HEK293 (cell line): ENCODE measurements around the gene SCRT2.

ENCODE experiments used
- CTCF ChIA-PET: fragments of 350-600 bp; formaldehyde crosslinking; extraction: SDS; loops from one replicate; lab custom pipeline; 2021; ENCODE audit warnings: antibody characterized with exemption; lab: Yijun Ruan, JAX
- POLR2A ChIA-PET: fragments of 300-600 bp; formaldehyde crosslinking; extraction: SDS; loops from one replicate; lab custom pipeline; 2020; ENCODE audit warnings: antibody characterized with exemption, inconsistent platforms; lab: Yijun Ruan, JAX
- H3K27ac ChIP-seq: fragments of 200-500 bp; sonication (Bioruptor generic); 2 replicates; pipeline ENCODE4 v1.5.1; 2014; ENCODE audit warnings: low read depth, low read length, control low read depth, inconsistent platforms; ENCODE audit errors: extremely low read depth
- H3K36me3 ChIP-seq, 2 experiments: fragments of 200-500 bp in 1 of 2; sonication (Bioruptor generic) in 1 of 2; 1 replicate in 1 of 2; 2 replicates in 1 of 2; pipeline ENCODE4 v1.5.1; 2014 to 2017; ENCODE audit warnings: inconsistent platforms in 2 of 2, low read length in 2 of 2; ENCODE audit not compliant: control insufficient read depth in 2 of 2, insufficient read depth in 1 of 2
- H3K4me1 ChIP-seq: fragments of 200-500 bp; sonication (Bioruptor generic); 2 replicates; pipeline ENCODE4 v1.5.1; 2014; ENCODE audit warnings: mild to moderate bottlenecking, low read length, inconsistent platforms; ENCODE audit not compliant: control insufficient read depth, insufficient read depth
- H3K4me3 ChIP-seq: 2 replicates; pipeline ENCODE4 v1.5.1; 2011; ENCODE audit warnings: low read depth, mild to moderate bottlenecking, control low read depth, low read length, moderate library complexity
- H3K9me3 ChIP-seq: fragments of 200-500 bp; sonication (Bioruptor generic); 2 replicates; pipeline ENCODE4 v1.5.1; 2014; ENCODE audit warnings: low read depth, low read length, inconsistent platforms; ENCODE audit not compliant: control insufficient read depth, insufficient read depth
- INSM2 ChIP-seq: fragments of 450-650 bp; formaldehyde crosslinking; IDR thresholded peaks from 2 replicates; pipeline ENCODE4 v1.5.1; 2016; ENCODE audit warnings: missing biosample characterization, missing genetic modification characterization
- KLF7 ChIP-seq: fragments of 450-650 bp; formaldehyde crosslinking; IDR thresholded peaks from 2 replicates; pipeline ENCODE4 v1.5.1; 2016; ENCODE audit warnings: missing biosample characterization, missing genetic modification characterization, borderline replicate concordance
- KLF9 ChIP-seq: fragments of 450-650 bp; formaldehyde crosslinking; IDR thresholded peaks from 2 replicates; pipeline ENCODE4 v1.5.1; 2016; ENCODE audit warnings: missing biosample characterization, missing genetic modification characterization, low read depth
- PBX3 ChIP-seq: sonication (generic); formaldehyde crosslinking; IDR thresholded peaks from 2 replicates; pipeline ENCODE4 v1.8.1; 2022; ENCODE audit warnings: mild to moderate bottlenecking, moderate library complexity, missing genetic modification reagents
- SP7 ChIP-seq: fragments of 450-650 bp; formaldehyde crosslinking; IDR thresholded peaks from 2 replicates; pipeline ENCODE4 v1.5.1; 2016; ENCODE audit warnings: missing biosample characterization, missing genetic modification characterization
- TRIM28 ChIP-seq: IDR thresholded peaks from 2 replicates; pipeline ENCODE4 v1.6.1; 2011; ENCODE audit warnings: low read length, control low read depth, borderline replicate concordance
- ZBTB10 ChIP-seq: fragments of 450-650 bp; formaldehyde crosslinking; IDR thresholded peaks from 2 replicates; pipeline ENCODE4 v1.5.1; 2016; ENCODE audit warnings: missing biosample characterization, missing genetic modification characterization
- ZFP3 ChIP-seq: fragments of 450-650 bp; formaldehyde crosslinking; IDR thresholded peaks from 2 replicates; pipeline ENCODE4 v1.5.1; 2016; ENCODE audit warnings: low read depth, missing biosample characterization, missing genetic modification characterization
- ZNF133 ChIP-seq: fragments of 450-650 bp; formaldehyde crosslinking; IDR thresholded peaks from 2 replicates; pipeline ENCODE4 v1.5.1; 2016; ENCODE audit warnings: missing biosample characterization, missing genetic modification characterization
- ZNF211 ChIP-seq: fragments of 450-650 bp; formaldehyde crosslinking; IDR thresholded peaks from 2 replicates; pipeline ENCODE4 v1.5.1; 2016; ENCODE audit warnings: low read depth, missing biosample characterization, missing genetic modification characterization
- ZNF26 ChIP-seq: fragments of 450-650 bp; formaldehyde crosslinking; IDR thresholded peaks from 2 replicates; pipeline ENCODE4 v1.5.1; 2016; ENCODE audit warnings: missing biosample characterization, missing genetic modification characterization
- ZNF335 ChIP-seq: fragments of 450-650 bp; formaldehyde crosslinking; conservative IDR thresholded peaks from 2 replicates; pipeline ENCODE4 v1.5.1; 2016; ENCODE audit warnings: missing biosample characterization, missing genetic modification characterization
- ZNF341 ChIP-seq: fragments of 450-650 bp; formaldehyde crosslinking; IDR thresholded peaks from 2 replicates; pipeline ENCODE4; 2016; ENCODE audit warnings: low read depth, missing biosample characterization, missing genetic modification characterization
- ZNF416 ChIP-seq: fragments of 450-650 bp; formaldehyde crosslinking; IDR thresholded peaks from 2 replicates; pipeline ENCODE4 v1.5.1; 2016; ENCODE audit warnings: missing biosample characterization, missing genetic modification characterization
- ZNF449 ChIP-seq: fragments of 450-650 bp; formaldehyde crosslinking; IDR thresholded peaks from 2 replicates; pipeline ENCODE4 v1.5.1; 2017; ENCODE audit warnings: missing biosample characterization, mild to moderate bottlenecking, missing genetic modification characterization, moderate library complexity
- ZNF521 ChIP-seq: fragments of 450-650 bp; formaldehyde crosslinking; IDR thresholded peaks from 2 replicates; pipeline ENCODE4 v1.5.1; 2017; ENCODE audit warnings: missing biosample characterization, mild to moderate bottlenecking, missing genetic modification characterization
- ZNF544 ChIP-seq: fragments of 450-650 bp; formaldehyde crosslinking; IDR thresholded peaks from 2 replicates; pipeline ENCODE4 v1.5.0; 2017; ENCODE audit warnings: missing biosample characterization, missing genetic modification characterization
- ZNF843 ChIP-seq: fragments of 450-650 bp; formaldehyde crosslinking; IDR thresholded peaks from 2 replicates; pipeline ENCODE4 v1.5.1; 2016; ENCODE audit warnings: missing biosample characterization, missing genetic modification characterization

Gene SCRT2

GRCh38 chr20:721876-722275, 46.3 kb upstream of the SCRT2 start (continued):
- TF ChIP-seq ZBTB10 (tag by site-specific recombination) (no peak), KLF7 (tag by site-specific recombination) (no peak), ZNF335 (no peak), ZNF521 (tag by site-specific recombination) (no peak)

- H3K4me1 ChIP-seq = no peaks in the 10 kb centered on the region
- ChIA-PET POLR2A (no interaction called here), CTCF (no interaction called here)
- TF ChIP-seq SP7 (tag by site-specific recombination) (no peak), ZNF133 (tag by site-specific recombination) (no peak), ZNF211 (tag by site-specific recombination) (no peak), ZNF416 (tag by site-specific recombination) (no peak)
- no peaks in the 10 kb centered on the region for H3K36me3 ChIP-seq
- no peak overlapping the region for H3K27ac ChIP-seq
- H3K9me3 ChIP-seq = no peaks in the 10 kb centered on the region
- no peak overlapping the region for H3K4me3 ChIP-seq
Observed at GRCh38 chr20:719816-720215, 44.2 kb upstream of the SCRT2 start.

GRCh38 chr20:719068-719467, 43.5 kb upstream of the SCRT2 start:
- TF ChIP-seq ZFP3 (tag by site-specific recombination) = no peak
- no peak for TF ChIP-seq ZNF26 (tag by site-specific recombination)
- TF ChIP-seq ZNF341 = no peak
- TF ChIP-seq ZNF843 = no peak
- TF ChIP-seq PBX3 = no peak
- no peak for TF ChIP-seq ZNF449 (tag by site-specific recombination)
- no peak for TF ChIP-seq KLF9 (tag by site-specific recombination)
- TF ChIP-seq ZNF544 (tag by site-specific recombination) = no peak
- no peak for TF ChIP-seq TRIM28
- TF ChIP-seq INSM2 (tag by site-specific recombination) = no peak
- Histone ChIP-seq H3K9me3 (no peaks in the 10 kb centered on the region), H3K4me3 (no peak overlapping the region), H3K36me3 (no peaks in the 10 kb centered on the region), H3K27ac (no peak overlapping the region), H3K4me1 (no peaks in the 10 kb centered on the region)
- ChIA-PET POLR2A (no interaction called here), CTCF (interaction anchor here (1.1 kb wide), 1 partner anchor 20 kb away, joined by 6 read pairs; no protein-coding TSS in a partner anchor)
